Liver (tissue), 9 donors: ENCODE results near the gene SEPTIN3. TPM values are rescaled to one million over a fixed set of nuclear protein-coding genes. Genes with fewer than 3 reads are reported as not detected.

ENCODE experiments used
- DNase-seq: peaks from one replicate; pipeline ENCODE4 v3.0.0-alpha.2; 2017; ENCODE audit warnings: low spot score
- H3K27ac ChIP-seq, 2 donors: one replicate each; pipeline ENCODE4 v1.7.0; 2013; ENCODE audit warnings: inconsistent platforms in 2 of 2, low read length in 2 of 2, control low read depth in 1 of 2, low read depth in 1 of 2, mild to moderate bottlenecking in 1 of 2
- H3K27me3 ChIP-seq, 4 donors: one replicate each; pipeline versions ENCODE4 v1.6.1 to v1.7.0; 2013; ENCODE audit warnings: low read length in 3 of 4, inconsistent platforms in 1 of 4, mild to moderate bottlenecking in 1 of 4, moderate library complexity in 1 of 4; ENCODE audit not compliant: control insufficient read depth in 4 of 4, insufficient read depth in 4 of 4
- H3K36me3 ChIP-seq, 4 donors: one replicate each; pipeline versions ENCODE4 v1.6.1 to v1.7.0; 2013; ENCODE audit warnings: low read length in 3 of 4, mild to moderate bottlenecking in 3 of 4, low read depth in 1 of 4, moderate library complexity in 1 of 4; ENCODE audit not compliant: control insufficient read depth in 4 of 4, insufficient read depth in 3 of 4
- H3K4me1 ChIP-seq, 4 donors: one replicate each; pipeline versions ENCODE4 v1.6.1 to v1.7.0; 2013; ENCODE audit warnings: low read length in 3 of 4, mild to moderate bottlenecking in 3 of 4, moderate library complexity in 1 of 4; ENCODE audit not compliant: control insufficient read depth in 4 of 4, insufficient read depth in 4 of 4
- H3K4me3 ChIP-seq, 3 donors: one replicate each; pipeline versions ENCODE4 v1.6.1 to v1.7.0; 2013; ENCODE audit warnings: low read length in 3 of 3, control low read depth in 1 of 3, low read depth in 1 of 3, mild to moderate bottlenecking in 1 of 3
- H3K9ac ChIP-seq, 2 donors: one replicate each; pipeline ENCODE4 v1.7.0; 2013; ENCODE audit warnings: low read length in 2 of 2, mild to moderate bottlenecking in 2 of 2, moderate library complexity in 2 of 2, control low read depth in 1 of 2, low read depth in 1 of 2
- H3K9me3 ChIP-seq, 4 donors: one replicate each; pipeline versions ENCODE4 v1.6.1 to v1.7.0; 2013; ENCODE audit warnings: low read length in 3 of 4; ENCODE audit not compliant: control insufficient read depth in 4 of 4
- ATF3 ChIP-seq: IDR thresholded peaks from 2 replicates; pipeline ENCODE4 v1.6.1; 2016; ENCODE audit warnings: antibody characterized with exemption
- EGR1 ChIP-seq, 2 donors: IDR thresholded peaks; 2 replicates each; pipeline ENCODE4 v1.6.1; 2016 to 2018; ENCODE audit warnings: antibody characterized with exemption in 2 of 2, low read depth in 2 of 2
- FOXA2 ChIP-seq: IDR thresholded peaks from 2 replicates; pipeline ENCODE4 v1.6.1; 2016; ENCODE audit warnings: antibody characterized with exemption
- HNF4A ChIP-seq, 2 donors: conservative IDR thresholded peaks; 2 replicates each; pipeline ENCODE4 v1.6.1; 2016; ENCODE audit warnings: antibody characterized with exemption in 2 of 2, mild to moderate bottlenecking in 2 of 2
- JUND ChIP-seq, 2 donors: IDR thresholded peaks; 2 replicates each; pipeline ENCODE4 v1.6.1; 2016; ENCODE audit warnings: antibody characterized with exemption in 2 of 2
- MAX ChIP-seq: IDR thresholded peaks from 2 replicates; pipeline ENCODE4 v1.6.1; 2016; ENCODE audit warnings: antibody characterized with exemption
- RAD21 ChIP-seq, 2 donors: IDR thresholded peaks; 2 replicates each; pipeline ENCODE4 v1.6.1; 2016; ENCODE audit warnings: antibody characterized with exemption in 2 of 2, mild to moderate bottlenecking in 2 of 2
- REST ChIP-seq: IDR thresholded peaks from 2 replicates; pipeline ENCODE4 v1.6.1; 2016; ENCODE audit warnings: antibody characterized with exemption, mild to moderate bottlenecking
- SP1 ChIP-seq: IDR thresholded peaks from 2 replicates; pipeline ENCODE4 v1.6.1; 2018; ENCODE audit warnings: antibody characterized with exemption, mild to moderate bottlenecking
- TAF1 ChIP-seq: conservative IDR thresholded peaks from 2 replicates; pipeline ENCODE4 v1.6.1; 2016; ENCODE audit warnings: antibody characterized with exemption, mild to moderate bottlenecking
- ZBTB33 ChIP-seq: IDR thresholded peaks from 2 replicates; pipeline ENCODE4 v1.6.1; 2016; ENCODE audit warnings: antibody characterized with exemption
- WGBS: extraction: QIAGEN DNeasy Blood & Tissue Kit; methylation state at CpG from one replicate; pipeline ENCODE4 v1.1.7; 2013; 5-methylcytosine and 5-hydroxymethylcytosine counted together
- polyA plus RNA-seq, 2 donors: library from polyadenylated mRNA; stranded (reverse) in 1 of 2; unstranded in 1 of 2; fragments of 200-250 nt in 1 of 2; fragments of >200 nt in 1 of 2; fragmentation: Nextera tagmentation in 1 of 2; extraction: Ambion mirVana in 1 of 2; gene quantifications; one replicate each; pipeline versions ENCODE4 v1.2.1 to v1.2.3, GENCODE V29; 2013 to 2015
- total RNA-seq, 2 donors: library from RNA; depleted of rRNA; stranded (reverse); fragments of >200 nt; gene quantifications; one replicate each; pipeline ENCODE4 v1.2.3, GENCODE V29; 2014
- TF ChIP-seq, protein P1 (sequence below): fragments of 150-350 bp; IDR thresholded peaks from 2 replicates; pipeline ENCODE4 v1.5.1; 2017; ENCODE audit warnings: improper control_type of control experiment, low read depth, low read length; ENCODE audit not compliant: missing input control
- donor health status: healthy.
- donor health status: healthy.
- donor health status: healthy.
- donor health status: healthy.
- donor health status: healthy.

Gene SEPTIN3
- total and polyA plus RNA-seq, 4 donors = under 0.01 to 0.07 (median 0.04) TPM; not detected in 1

DNA sequence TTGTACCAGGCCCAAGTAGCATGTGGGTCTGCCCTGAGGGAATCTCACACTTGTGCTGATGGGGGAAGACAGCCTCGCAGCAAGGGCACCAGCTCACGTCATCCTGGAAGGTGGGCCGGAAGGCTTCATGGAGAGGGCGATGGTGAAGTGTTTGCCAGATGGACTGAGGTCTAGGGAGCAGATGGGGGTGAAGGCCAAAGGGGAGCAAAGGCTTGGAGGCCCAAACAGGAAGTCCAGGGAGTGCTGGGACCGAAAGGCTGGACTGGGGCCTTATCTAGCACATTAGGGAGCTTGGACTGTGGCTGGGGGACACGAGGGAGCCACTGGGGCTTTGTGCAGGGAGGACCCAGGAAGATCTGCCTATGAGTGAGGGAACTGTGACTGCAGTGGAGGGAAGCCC is 41.4 kb upstream of the SEPTIN3 start:
- no peaks in the 10 kb centered on the region for H3K36me3 ChIP-seq
- H3K27me3 ChIP-seq = peaks cover 0 to 3% (median 0%) of the 10 kb centered on the region in 4 donors
- TF ChIP-seq REST (no peak), HNF4A (conservative IDR thresholded peaks at IDR 0.05) (no peak), EGR1 (IDR thresholded peaks at IDR 0.05; ENCODE audit: low read depth in 2 of 2) (no peak), RAD21 (IDR thresholded peaks at IDR 0.05) (no peak)
- TF ChIP-seq, protein P1, sequence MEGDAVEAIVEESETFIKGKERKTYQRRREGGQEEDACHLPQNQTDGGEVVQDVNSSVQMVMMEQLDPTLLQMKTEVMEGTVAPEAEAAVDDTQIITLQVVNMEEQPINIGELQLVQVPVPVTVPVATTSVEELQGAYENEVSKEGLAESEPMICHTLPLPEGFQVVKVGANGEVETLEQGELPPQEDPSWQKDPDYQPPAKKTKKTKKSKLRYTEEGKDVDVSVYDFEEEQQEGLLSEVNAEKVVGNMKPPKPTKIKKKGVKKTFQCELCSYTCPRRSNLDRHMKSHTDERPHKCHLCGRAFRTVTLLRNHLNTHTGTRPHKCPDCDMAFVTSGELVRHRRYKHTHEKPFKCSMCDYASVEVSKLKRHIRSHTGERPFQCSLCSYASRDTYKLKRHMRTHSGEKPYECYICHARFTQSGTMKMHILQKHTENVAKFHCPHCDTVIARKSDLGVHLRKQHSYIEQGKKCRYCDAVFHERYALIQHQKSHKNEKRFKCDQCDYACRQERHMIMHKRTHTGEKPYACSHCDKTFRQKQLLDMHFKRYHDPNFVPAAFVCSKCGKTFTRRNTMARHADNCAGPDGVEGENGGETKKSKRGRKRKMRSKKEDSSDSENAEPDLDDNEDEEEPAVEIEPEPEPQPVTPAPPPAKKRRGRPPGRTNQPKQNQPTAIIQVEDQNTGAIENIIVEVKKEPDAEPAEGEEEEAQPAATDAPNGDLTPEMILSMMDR = no peak
- H3K4me3 ChIP-seq = no peak overlapping the region
- WGBS = 84% methylated on average over 6 of the region's 6 CpGs
- no peaks in the 10 kb centered on the region for H3K9me3 ChIP-seq
- H3K27ac ChIP-seq = no peak overlapping the region
- no peak overlapping the region for H3K9ac ChIP-seq
- peaks cover 3 to 8% (median 6%) of the 10 kb centered on the region in 4 donors for H3K4me1 ChIP-seq
- DNase-seq = no peak

DNA sequence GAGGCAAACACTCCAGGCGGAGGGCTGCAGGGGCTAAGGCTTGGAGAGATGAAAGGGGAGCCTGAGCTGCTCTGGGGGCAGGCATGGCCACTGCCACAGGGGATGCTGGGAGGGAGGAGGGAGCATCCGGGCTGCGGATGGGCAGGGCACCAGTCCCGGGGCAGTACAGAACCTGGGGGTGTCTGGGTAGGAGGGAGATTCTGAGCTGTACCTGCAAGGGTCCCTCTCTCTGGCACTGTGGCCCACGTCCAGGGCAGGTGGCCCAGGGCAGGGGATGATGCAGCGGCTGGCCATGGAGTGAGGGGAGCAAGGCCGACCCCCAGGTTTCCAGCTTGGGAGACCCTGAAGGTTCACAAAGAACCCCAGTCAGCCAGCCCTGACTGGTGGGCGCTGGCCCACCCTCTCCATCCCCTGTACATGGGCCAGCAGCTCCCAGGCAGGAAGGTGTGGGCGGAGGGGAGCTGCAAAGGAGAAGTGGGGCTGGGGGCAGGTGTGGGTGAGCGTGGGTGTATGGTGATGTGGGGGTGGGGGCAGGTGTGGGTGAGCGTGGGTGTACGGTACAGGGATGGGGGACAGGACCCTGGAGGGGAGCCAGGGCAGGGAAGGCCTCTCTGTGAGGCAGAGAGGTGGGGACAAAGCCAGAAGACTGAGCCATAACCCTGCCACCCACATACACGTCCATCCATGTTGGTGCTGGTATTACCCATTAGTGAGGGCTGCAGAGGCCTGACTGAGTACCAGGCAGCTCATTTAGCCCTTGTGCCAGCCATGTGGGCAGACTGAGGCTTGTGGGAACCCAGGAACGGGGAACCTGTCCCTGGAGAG is 40.4 kb upstream of the SEPTIN3 start:
- no peak for DNase-seq
- Histone ChIP-seq H3K4me3 (no peak overlapping the region), H3K27me3 (peaks cover 0 to 3% (median 0%) of the 10 kb centered on the region in 4 donors), H3K9ac (no peak overlapping the region), H3K36me3 (no peaks in the 10 kb centered on the region), H3K4me1 (peaks cover 3 to 8% (median 6%) of the 10 kb centered on the region in 4 donors), H3K9me3 (no peaks in the 10 kb centered on the region), H3K27ac (no peak overlapping the region)
- WGBS = 87% methylated on average over 14 of the region's 14 CpGs
- TF ChIP-seq FOXA2 (no peak), RAD21 (IDR thresholded peaks at IDR 0.05) (no peak), TAF1 (no peak), JUND (IDR thresholded peaks at IDR 0.05) (no peak), ZBTB33 (no peak), MAX (no peak), SP1 (no peak), ATF3 (no peak)
- TF ChIP-seq, protein P1 = no peak
